IMR-90 (cell line): ENCODE results near the gene MPIG6B.

Source experiments
- BHLHE40 ChIP-seq: fragments of 150-350 bp; IDR thresholded peaks from 2 replicates; pipeline ENCODE4 v1.6.1; 2016; ENCODE audit warnings: mild to moderate bottlenecking, low read depth, low read length
- CTCF ChIP-seq: conservative IDR thresholded peaks from 2 replicates; pipeline ENCODE4 v1.5.1; 2012; ENCODE audit warnings: mild to moderate bottlenecking, low read depth, low read length, improper control_type of control experiment
- MAFK ChIP-seq: IDR thresholded peaks from 2 replicates; pipeline ENCODE4 v1.6.1; 2012; ENCODE audit warnings: low read depth, low read length, improper control_type of control experiment
- MAZ ChIP-seq: IDR thresholded peaks from 2 replicates; pipeline ENCODE4 v1.6.1; 2012; ENCODE audit warnings: low read depth, mild to moderate bottlenecking, low read length, improper control_type of control experiment, moderate library complexity, borderline replicate concordance
- POLR2A ChIP-seq: IDR thresholded peaks from 2 replicates; pipeline ENCODE4 v1.6.1; 2012; ENCODE audit warnings: mild to moderate bottlenecking, low read depth, low read length
- SMC3 ChIP-seq: fragments of 150-350 bp; IDR thresholded peaks from 2 replicates; pipeline ENCODE4 v1.6.1; 2016; ENCODE audit warnings: low read depth, mild to moderate bottlenecking, antibody characterized with exemption, low read length, moderate library complexity
- TF ChIP-seq, protein P1 (sequence below): fragments of 150-350 bp; IDR thresholded peaks from 2 replicates; pipeline ENCODE4 v1.6.1; 2017; ENCODE audit warnings: mild to moderate bottlenecking, antibody characterized with exemption, low read length, low read depth

- TF ChIP-seq CTCF = no peak
- TF ChIP-seq, protein P1, sequence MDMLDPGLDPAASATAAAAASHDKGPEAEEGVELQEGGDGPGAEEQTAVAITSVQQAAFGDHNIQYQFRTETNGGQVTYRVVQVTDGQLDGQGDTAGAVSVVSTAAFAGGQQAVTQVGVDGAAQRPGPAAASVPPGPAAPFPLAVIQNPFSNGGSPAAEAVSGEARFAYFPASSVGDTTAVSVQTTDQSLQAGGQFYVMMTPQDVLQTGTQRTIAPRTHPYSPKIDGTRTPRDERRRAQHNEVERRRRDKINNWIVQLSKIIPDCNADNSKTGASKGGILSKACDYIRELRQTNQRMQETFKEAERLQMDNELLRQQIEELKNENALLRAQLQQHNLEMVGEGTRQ = no peak
- TF ChIP-seq POLR2A = no peak
- no peak for TF ChIP-seq BHLHE40
- no peak for TF ChIP-seq MAFK
- TF ChIP-seq SMC3 = no peak
- TF ChIP-seq MAZ = no peak
Observed at GRCh38 chr6:31717499-31718222, 5.5 kb upstream of the MPIG6B start.
